ENCODE measurements around the gene SRPK3.
"Not testable (repeated sequence)": the region's sequence is repeated elsewhere in the genome, so short reads cannot be mapped to it uniquely, and the experiment has no call there.

Gene SRPK3

DNA sequence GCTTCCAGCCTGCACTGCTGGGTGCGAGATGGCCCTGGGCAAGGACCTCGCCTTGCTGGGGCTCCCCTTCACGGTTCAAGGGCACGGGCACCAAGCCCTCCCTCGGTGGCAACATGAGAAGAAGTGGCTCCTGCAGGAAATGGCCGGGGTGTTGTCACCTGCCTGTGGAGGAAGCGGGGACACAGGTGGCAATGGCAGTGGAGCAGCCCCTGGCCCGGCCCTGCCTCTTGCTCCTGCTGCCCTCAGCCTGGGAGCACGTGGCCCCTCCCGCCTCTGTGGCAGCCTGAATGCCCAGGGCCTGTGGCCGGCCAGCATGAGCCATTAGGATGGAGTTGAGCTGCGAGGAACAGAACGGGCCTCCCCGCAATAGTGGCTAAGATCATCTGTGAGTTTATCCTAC is 39.4 kb upstream of the SRPK3 start:
- no peak for TF ChIP-seq ZNF274 (IDR thresholded peaks at IDR 0.05; ENCODE audit: low read depth, low read length)
- H3K4me3 ChIP-seq (ENCODE audit: low read length): no peak overlapping the region

DNA sequence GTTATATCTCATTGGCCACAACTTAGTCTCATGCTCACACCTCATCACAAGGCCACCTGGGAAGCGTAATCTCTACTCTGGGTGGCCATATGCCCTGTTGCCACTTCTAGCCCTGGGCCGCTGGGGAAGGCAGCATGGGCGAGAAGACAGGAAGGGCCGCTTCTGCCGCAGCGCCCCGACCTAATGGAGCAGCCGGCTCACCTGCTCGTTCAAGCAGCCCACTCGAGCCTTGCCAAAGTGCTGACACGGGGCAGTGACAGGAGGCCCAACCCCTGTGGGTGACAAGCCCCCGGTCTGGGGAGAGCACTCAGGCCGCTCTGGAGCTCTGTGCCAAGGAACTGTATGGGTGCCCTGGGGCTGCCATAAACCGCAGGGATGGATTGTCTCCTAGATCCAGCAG is 38.7 kb upstream of the SRPK3 start:
- not testable (repeated sequence) for H3K4me3 ChIP-seq (ENCODE audit: low read length)

DNA sequence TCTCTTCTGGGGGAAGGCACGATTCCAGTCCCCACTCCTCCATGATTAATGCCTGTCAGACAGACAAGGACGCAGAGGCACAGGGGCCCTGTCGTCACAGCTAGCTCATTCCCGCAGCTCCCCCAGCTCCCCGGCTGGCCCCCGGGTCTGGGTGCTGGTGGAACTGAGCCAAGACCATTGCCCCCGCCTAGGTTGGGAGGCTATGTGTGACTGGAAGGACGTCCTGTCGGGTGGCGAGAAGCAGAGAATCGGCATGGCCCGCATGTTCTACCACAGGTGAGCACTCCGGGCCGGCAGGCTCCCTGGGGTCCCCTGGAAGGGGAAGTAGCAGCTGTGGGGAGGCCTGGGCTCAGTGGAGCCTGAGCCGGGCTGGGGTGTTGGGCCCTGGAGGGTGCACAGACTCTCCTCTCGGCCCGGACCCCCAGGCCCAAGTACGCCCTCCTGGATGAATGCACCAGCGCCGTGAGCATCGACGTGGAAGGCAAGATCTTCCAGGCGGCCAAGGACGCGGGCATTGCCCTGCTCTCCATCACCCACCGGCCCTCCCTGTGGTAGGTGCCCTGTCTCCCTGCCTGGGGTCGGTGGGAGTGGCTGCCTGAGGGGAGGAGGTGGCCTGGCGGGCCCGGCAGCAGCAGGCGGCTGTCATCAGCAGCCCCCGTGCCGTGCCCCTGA is 37.9 kb upstream of the SRPK3 start:
- not testable (repeated sequence) for H3K4me3 ChIP-seq (ENCODE audit: low read length)

DNA sequence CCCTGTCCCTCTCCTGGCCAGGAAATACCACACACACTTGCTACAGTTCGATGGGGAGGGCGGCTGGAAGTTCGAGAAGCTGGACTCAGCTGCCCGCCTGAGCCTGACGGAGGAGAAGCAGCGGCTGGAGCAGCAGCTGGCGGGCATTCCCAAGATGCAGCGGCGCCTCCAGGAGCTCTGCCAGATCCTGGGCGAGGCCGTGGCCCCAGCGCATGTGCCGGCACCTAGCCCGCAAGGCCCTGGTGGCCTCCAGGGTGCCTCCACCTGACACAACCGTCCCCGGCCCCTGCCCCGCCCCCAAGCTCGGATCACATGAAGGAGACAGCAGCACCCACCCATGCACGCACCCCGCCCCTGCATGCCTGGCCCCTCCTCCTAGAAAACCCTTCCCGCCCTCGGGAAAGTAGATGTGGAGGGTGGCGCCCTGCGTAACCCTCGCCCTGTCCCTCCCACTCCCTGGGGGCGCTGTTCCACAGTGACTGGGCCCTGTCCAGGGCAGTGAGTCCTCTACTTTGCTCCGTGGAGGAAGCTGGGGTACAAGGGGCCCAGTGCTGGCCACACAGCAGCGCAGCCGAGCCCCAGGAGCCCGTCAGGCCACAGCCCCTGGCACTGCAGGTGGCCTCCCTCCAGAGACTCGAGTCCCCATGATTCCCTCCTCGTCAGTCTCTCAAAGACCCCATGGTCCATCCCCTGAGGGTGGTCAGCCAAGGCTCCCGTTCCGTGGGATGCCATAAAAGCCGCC is 37.2 kb upstream of the SRPK3 start:
- H3K4me3 ChIP-seq (ENCODE audit: low read length): not testable (repeated sequence)

DNA sequence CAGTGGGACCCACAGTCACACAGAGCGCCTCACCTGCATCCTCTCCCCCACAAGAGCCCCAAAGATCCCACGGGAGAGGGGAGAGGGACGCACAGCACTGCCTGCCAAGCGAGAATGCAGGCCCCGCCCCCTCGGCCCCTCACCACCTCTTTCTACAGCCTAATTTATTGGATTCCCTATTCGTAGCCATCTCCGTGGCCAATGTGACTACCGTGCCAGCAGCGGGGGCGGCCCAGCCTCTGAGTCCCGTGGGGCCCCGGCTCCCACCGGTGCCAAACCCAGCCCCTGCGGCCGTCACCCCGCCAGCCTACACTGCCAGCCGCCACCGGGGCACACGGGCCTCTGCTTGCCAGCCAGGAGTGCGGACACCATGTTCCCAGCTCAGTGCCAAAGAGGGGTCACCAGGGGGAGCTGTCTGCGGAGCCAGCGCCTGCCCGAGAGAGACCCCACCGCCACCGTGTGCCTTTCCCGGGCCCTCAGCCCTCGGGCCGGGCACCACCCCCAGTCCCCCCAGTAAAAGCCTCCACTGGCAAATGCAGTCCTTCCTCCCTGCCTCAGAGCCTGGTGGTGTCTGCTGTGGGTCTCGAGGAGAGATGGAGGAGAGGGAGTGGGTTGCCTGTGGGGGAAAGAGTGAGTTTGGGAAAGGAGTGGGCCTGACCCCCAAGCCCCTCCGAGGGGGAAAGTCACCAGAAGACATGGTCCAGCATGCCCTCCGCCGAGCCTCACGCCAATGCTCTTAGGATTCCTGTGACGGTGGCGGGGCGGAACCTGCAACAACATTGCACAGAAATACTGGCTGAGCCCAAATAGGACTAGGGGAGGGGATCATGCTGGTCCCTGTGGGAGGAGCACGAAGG is 36.4 kb upstream of the SRPK3 start:
- TF ChIP-seq ZNF274 (IDR thresholded peaks at IDR 0.05; ENCODE audit: low read depth, low read length): no peak
- no peak overlapping the region for H3K4me3 ChIP-seq (ENCODE audit: low read length)

DNA sequence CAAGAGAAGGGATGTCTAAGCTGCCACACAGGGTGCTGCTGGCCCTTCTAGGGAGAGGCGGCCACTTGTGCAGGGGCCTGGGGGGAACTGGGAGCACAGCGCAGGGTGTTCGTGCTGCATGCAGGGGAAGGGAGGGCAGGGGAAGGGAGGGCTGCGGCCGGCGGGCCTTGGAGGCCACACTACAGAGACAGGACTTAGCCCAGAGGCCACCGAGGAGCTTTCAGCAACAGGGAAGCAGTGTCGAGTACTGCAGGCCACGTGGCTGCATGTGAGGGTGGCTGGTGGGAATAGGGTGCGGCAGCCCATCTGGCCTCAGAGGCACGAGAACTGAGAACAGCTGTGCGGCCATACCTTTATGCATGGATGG is 35.8 kb upstream of the SRPK3 start:
- not testable (repeated sequence) for H3K4me3 ChIP-seq (ENCODE audit: low read length)

DNA sequence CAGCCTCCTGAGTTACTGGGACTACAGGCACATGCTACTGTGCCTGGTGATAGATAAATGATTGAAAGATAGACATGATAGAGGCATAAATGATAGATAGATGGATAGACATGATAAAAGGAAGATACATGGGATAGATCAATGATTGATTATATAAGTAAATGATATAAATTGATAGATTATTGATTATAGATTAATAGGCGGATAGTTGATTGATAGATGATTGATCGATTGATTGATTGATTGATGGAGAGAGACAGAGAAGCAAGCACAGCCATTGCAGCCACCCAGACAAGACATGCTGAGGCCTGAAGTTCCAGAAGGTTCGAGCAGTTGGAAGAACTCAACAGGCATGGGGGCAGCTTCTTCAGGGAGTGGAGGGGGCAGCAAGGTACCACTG is 34.5 kb upstream of the SRPK3 start:
- TF ChIP-seq ZNF274 (IDR thresholded peaks at IDR 0.05; ENCODE audit: low read depth, low read length): no peak

DNA sequence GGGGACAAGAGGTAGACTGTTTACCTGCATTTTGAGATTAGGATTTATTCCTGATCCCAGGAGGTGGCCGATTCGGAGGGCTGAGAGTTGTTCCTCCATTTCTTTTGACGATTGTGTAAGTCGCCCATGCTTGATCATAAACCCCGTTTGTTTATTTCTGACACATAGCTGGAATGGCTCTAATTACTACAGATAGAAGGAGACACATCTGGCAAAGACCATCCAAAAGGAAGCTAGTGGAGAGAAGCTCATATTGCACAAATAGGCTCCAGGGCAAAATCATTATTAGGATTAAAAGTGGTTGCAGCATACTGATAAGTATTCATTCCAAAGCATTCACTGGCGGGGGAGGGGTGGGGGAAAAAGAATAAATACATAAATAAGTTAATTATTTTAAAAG is 33.9 kb upstream of the SRPK3 start:
- H3K4me3 ChIP-seq (ENCODE audit: low read length): not testable (repeated sequence)

More for the DNA sequence above, 34.5 kb upstream of the SRPK3 start:
- H3K4me3 ChIP-seq (ENCODE audit: low read length): no peak overlapping the region

DNA sequence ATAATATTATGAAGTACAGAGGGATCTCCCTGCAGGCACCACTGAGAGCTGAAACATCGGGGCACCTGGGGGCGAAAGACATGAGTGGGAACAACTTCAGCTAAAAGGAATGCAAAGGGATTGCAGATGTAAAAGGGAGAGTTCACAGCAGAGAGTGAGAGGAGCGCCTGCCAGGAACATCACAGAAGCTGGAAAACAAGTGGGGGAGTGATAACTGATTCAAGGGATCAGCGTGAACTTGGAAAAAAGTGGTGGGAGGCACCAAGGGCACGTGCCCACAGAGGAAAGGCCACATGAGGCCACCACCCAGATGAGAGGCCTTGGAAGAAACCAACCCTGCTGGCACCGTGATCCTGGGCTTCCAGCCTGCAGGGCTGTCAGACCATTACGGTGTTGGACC is 31.8 kb upstream of the SRPK3 start:
- not testable (repeated sequence) for H3K4me3 ChIP-seq (ENCODE audit: low read length)

DNA sequence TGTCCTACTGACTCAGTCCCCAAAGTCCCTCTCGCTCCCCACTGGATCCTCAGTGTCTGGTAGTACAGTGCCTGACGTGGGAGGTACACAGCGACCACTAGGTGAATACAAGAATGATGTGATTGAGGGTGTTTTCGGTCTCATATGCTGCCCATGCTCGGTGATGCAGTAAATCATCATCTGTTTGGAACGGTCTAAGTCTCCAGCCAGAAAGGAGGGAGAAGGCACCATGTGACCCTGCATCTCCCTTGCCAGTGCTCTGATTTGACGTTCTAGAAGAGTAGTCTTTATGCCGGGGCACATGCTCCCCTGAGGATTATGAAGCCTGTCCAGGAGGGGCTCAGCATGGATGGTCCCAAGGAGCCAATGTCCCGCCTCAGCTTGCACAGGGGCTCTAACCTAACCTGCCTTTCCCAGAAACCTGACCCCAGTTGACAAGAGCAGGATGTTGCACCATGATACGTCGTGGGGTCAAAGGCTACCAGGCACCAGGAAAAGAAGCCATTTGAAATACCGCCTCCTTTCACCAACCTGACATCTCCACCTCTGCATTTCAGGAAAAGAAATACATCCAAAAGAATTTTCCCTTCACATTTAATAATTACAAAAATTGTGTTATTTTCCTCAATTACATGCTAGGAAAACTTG is 30.6 kb upstream of the SRPK3 start:
- H3K4me3 ChIP-seq (ENCODE audit: low read length): no peak overlapping the region
- TF ChIP-seq ZNF274 (IDR thresholded peaks at IDR 0.05; ENCODE audit: low read depth, low read length): no peak

DNA sequence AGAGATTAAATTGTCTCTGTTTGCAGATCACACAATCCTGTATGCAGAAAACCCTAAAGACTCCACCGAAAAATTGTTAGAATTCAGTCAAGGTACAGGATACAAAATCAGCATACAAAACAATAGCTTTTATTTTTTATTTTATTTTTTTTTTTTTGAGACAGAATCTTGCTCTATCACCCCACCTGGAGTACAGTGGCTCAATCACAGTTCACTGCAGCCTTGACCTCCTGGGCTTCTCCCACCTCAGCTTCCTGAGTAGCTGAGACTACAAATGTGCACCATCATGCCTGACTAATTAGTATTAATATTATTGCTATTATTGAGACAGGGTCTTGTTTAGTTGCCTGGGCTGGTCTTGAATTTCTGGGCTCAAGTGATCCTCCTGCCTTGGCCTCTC is 25.7 kb upstream of the SRPK3 start:
- TF ChIP-seq ZNF274 (IDR thresholded peaks at IDR 0.05; ENCODE audit: low read depth, low read length): no peak
- H3K4me3 ChIP-seq (ENCODE audit: low read length): no peak overlapping the region

DNA sequence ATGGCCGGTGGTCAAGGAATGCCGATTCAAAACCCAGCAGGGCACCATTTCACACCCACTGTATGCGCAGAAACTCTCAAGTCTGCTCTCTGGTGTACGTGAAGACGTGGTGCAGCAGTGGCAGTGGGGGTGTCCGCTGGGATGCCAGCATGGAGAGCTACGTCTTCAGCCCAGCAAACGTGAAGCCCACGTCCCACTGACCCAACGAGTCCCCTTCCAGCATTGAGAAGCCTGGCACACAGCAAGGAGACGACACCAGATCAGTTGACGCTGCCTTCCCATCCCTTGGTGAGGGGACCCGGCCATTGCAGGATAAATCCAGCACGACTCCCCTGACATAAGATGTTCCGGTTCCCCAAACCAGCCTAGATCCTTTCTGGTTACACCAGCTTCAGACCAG is 19.0 kb upstream of the SRPK3 start:
- TF ChIP-seq ZNF274 (IDR thresholded peaks at IDR 0.05; ENCODE audit: low read depth, low read length): no peak
- no peak overlapping the region for H3K4me3 ChIP-seq (ENCODE audit: low read length)

DNA sequence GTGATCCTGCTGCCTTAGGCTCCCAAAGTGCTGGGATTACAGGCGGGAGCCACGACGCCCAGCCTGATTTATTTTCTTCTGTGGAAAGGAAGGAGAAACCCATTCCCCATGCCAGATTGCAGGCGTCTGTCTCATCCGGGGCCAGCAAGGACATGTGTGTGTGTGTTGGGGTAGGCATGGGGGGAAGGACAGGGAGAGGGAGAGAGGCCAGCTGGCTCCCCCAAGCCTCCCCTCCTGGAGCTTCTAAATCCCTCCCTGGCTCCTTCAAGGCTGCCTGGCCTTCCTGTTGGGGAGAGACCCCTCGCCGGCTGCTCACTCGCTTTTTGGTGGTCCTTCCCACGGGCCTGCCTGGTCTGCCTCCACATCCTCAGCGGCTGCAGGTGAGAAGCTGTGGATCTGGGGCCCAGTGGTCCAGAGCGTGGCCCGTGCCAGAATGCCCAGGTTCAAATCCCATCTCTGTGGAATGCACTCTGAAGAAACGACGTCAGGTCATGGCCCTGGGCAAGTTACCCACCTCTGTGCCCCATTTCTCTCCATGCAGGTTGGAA is 18.1 kb upstream of the SRPK3 start:
- no peak for TF ChIP-seq ZNF274 (IDR thresholded peaks at IDR 0.05; ENCODE audit: low read depth, low read length)
- no peak overlapping the region for H3K4me3 ChIP-seq (ENCODE audit: low read length)

DNA sequence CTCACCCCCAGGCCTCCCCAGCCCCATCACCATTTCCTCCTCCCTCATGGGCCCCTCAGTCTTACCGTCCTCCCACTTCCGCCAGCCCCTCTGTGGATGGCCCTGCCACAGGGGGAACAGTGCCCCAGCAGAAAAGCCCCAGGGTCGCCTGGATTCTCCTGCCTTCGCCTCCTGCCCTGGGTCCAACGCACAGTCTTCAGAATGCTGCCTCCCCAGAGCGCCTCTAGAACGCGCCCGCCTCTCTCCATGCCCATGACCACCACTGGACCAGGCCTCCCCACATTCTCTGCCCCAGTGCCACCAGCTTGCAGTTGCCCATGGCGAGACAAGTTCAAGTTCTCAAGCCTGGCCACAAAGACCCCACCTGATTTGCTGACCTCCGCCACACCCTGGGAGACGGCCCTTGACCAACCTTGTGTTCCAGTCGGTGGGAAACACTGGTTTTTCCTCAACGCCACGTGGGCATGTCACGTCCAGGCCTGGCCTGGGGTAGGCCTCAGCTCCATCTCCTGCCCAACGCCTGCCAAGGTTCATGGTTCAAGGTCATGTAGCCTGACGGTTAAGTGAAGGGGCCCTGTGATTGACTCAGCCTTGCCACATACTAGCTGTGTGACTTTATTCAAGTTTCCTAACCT is 17.4 kb upstream of the SRPK3 start:
- H3K4me3 ChIP-seq (ENCODE audit: low read length): no peak overlapping the region
- TF ChIP-seq ZNF274 (IDR thresholded peaks at IDR 0.05; ENCODE audit: low read depth, low read length): no peak
